GM12878 (cell line): ENCODE data around the gene TRIM8. TPM values are rescaled to one million over a fixed set of nuclear protein-coding genes. Genes with fewer than 3 reads are reported as not detected.

Experiments
- BACH1 ChIP-seq: fragments of 450-650 bp; IDR thresholded peaks from 2 replicates; pipeline ENCODE4 v1.6.1; 2017; ENCODE audit warnings: mild to moderate bottlenecking, borderline replicate concordance
- CUX1 ChIP-seq: IDR thresholded peaks from 2 replicates; pipeline ENCODE4 v1.6.1; 2012; ENCODE audit warnings: improper control_type of control experiment, low read depth, low read length; ENCODE audit not compliant: insufficient replicate concordance
- IRF3 ChIP-seq: fragments of 450-650 bp; IDR thresholded peaks from 2 replicates; pipeline ENCODE4 v1.6.1; 2014; ENCODE audit warnings: mild to moderate bottlenecking
- MLLT1 ChIP-seq: fragments of 450-650 bp; IDR thresholded peaks from 2 replicates; pipeline ENCODE4 v1.6.1; 2016; ENCODE audit warnings: mild to moderate bottlenecking
- MYB ChIP-seq: fragments of 150-350 bp; IDR thresholded peaks from 2 replicates; pipeline ENCODE4 v1.6.1; 2014; ENCODE audit warnings: mild to moderate bottlenecking, low read depth, low read length, borderline replicate concordance
- NFYB ChIP-seq: IDR thresholded peaks from 2 replicates; pipeline ENCODE4 v1.6.1; 2011; ENCODE audit warnings: low read depth, mild to moderate bottlenecking, low read length, improper control_type of control experiment, moderate library complexity; ENCODE audit not compliant: insufficient read depth
- PKNOX1 ChIP-seq: fragments of 450-650 bp; IDR thresholded peaks from 2 replicates; pipeline ENCODE4 v1.6.1; 2016; ENCODE audit warnings: mild to moderate bottlenecking
- PML ChIP-seq: IDR thresholded peaks from 2 replicates; pipeline ENCODE4 v1.6.1; 2012; ENCODE audit warnings: low read length, inconsistent platforms
- POLR2AphosphoS5 ChIP-seq: IDR thresholded peaks from 2 replicates; pipeline ENCODE4 v1.6.1; 2011; ENCODE audit warnings: mild to moderate bottlenecking, low read length, inconsistent platforms
- RB1 ChIP-seq: fragments of 450-650 bp; formaldehyde crosslinking; IDR thresholded peaks from 2 replicates; pipeline ENCODE4 v1.6.1; 2017; ENCODE audit warnings: mild to moderate bottlenecking, borderline replicate concordance
- SKIL ChIP-seq: fragments of 450-650 bp; IDR thresholded peaks from 2 replicates; pipeline ENCODE4 v1.6.1; 2017; ENCODE audit warnings: mild to moderate bottlenecking, low read depth, inconsistent platforms; ENCODE audit not compliant: poor library complexity, severe bottlenecking
- SRF ChIP-seq, 2 experiments: IDR thresholded peaks; 2 replicates each; pipeline ENCODE4 v1.6.1; 2011; ENCODE audit warnings: low read depth in 2 of 2, low read length in 2 of 2, mild to moderate bottlenecking in 1 of 2, moderate library complexity in 1 of 2
- ZBTB4 ChIP-seq: fragments of 450-650 bp; formaldehyde crosslinking; IDR thresholded peaks from 2 replicates; pipeline ENCODE4 v1.4.0; 2022; ENCODE audit warnings: mild to moderate bottlenecking, moderate library complexity
- polyA plus RNA-seq, 11 experiments: library from polyadenylated mRNA; depleted of rRNA in 4 of 11; unstranded in 6 of 11; stranded (reverse) in 5 of 11; fragments of >200 nt; fragmentation: Nextera tagmentation in 4 of 11; fragmentation: Illumina TruSeq in 1 of 11; extraction: Ambion mirVana in 4 of 11; extraction: Trizol in 1 of 11; gene quantifications; 1 replicate in 1 of 11; 2 replicates in 10 of 11; pipeline versions ENCODE4 v1.2.1 to v1.2.3, GENCODE V29; 2011 to 2016; ENCODE audit warnings: inconsistent platforms in 2 of 11, missing spikeins in 2 of 11, low read depth in 1 of 11
- total RNA-seq, 4 experiments: library from RNA; depleted of rRNA in 3 of 4; stranded (reverse); fragments of >200 nt in 3 of 4; fragmentation: Illumina TruSeq in 1 of 4; extraction: Trizol in 1 of 4; gene quantifications; 2 replicates each; pipeline versions ENCODE4 v1.2.1 to v1.2.3, GENCODE V29; 2013 to 2021

Gene TRIM8
- total and polyA plus RNA-seq, 10 of the 15 experiments (the other 5 are each of a cell fraction or from before 2014, with no cell fraction given) = 7.9 to 53.2 (median 24.6) TPM

GRCh38 chr10:102660888-102661657 is 16.8 kb downstream of the TRIM8 start (continued):
- TF ChIP-seq SKIL (no peak), NFYB (no peak), ZBTB4 (CRISPR knock-in tag) (no peak), SRF (IDR thresholded peaks at IDR 0.05; ENCODE audit: low read depth in 2 of 2, low read length in 2 of 2) (no peak), IRF3 (no peak), MLLT1 (peak; percentile 55; the same call in 1 of the 2 replicates), PKNOX1 (no peak), PML (no peak), POLR2AphosphoS5 (no peak), MYB (no peak), CUX1 (peak; percentile 73), BACH1 (no peak), RB1 (no peak)
